ENCODE results near the gene RASIP1.

GRCh38 chr19:48716562-48717291, 23.7 kb downstream of the RASIP1 start:
- no peak for TF ChIP-seq CTCF (IDR thresholded peaks at IDR 0.05)
- TF ChIP-seq MAZ (IDR thresholded peaks at IDR 0.05; ENCODE audit: borderline replicate concordance, low read depth, low read length), result no peak
- TF ChIP-seq FOSL2 (IDR thresholded peaks at IDR 0.05), result no peak
- no peak for TF ChIP-seq FOSL2 (CRISPR knock-in tag; IDR thresholded peaks at IDR 0.05)
- TF ChIP-seq HEYL (CRISPR knock-in tag; IDR thresholded peaks at IDR 0.05), result no peak
- TF ChIP-seq KDM5A (IDR thresholded peaks at IDR 0.05), result no peak
- TF ChIP-seq POLR2A (IDR thresholded peaks at IDR 0.05; ENCODE audit: low read length), result no peak
- TF ChIP-seq MYC (IDR thresholded peaks at IDR 0.05; ENCODE audit: borderline replicate concordance, low read length), result no peak
- TF ChIP-seq REST (IDR thresholded peaks at IDR 0.05), result no peak
- TF ChIP-seq RAD21 (conservative IDR thresholded peaks at IDR 0.05 in 1 of 2, IDR thresholded peaks at IDR 0.05 in 1 of 2), result no peak
- no peak for TF ChIP-seq MAX (IDR thresholded peaks at IDR 0.05)
- no peak for TF ChIP-seq JUNB (IDR thresholded peaks at IDR 0.05)
- TF ChIP-seq HDAC2 (IDR thresholded peaks at IDR 0.05), result no peak
- TF ChIP-seq CEBPB (IDR thresholded peaks at IDR 0.05), result no peak
- TF ChIP-seq SREBF2 (IDR thresholded peaks at IDR 0.05), result no peak
